Measurements from ENCODE around the gene FXR2. TPM values are rescaled to one million over a fixed set of nuclear protein-coding genes. Genes with fewer than 3 reads are reported as not detected.
A peak's percentile ranks its signal among the peaks of the same experiment; 100 is the strongest.

Gene FXR2
- total and polyA plus RNA-seq, 10 of the 15 experiments (the other 5 are each of a cell fraction or from before 2014, with no cell fraction given), result 1.6 to 33.3 (median 22.0) TPM

DNA sequence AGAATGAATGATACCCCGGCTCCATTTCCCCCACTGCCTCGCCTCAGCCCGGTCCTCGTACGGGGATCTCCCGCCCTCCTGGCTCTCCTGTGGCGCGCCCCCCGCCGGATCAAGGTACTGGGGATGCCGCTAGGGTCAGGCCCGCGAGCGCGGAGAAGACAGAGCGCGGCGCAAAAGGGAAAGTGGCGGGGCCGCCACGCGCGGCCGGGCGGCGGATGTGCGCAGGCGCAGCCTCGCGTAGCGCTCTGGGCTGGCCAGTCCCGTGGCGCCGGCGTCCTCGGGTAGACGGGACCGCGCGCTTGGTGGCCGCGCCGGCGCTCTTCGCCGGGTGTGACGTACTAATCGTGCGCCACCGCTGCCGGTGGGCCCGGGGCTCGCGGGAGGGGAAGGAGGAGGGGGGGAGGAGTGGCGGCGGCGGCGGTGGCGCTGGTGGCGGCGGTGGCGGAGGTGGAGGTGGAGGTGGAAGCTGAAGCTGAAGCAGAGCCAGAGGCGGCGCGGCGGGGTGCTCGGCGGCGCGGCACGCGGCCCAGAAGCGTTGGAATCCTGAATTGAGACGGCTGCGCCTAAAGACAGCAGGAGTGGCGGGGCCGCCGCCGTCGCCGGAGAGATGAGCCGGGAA lies 53.0 kb downstream of the FXR2 start, which contains the start of gene SENP3 (continued):
- TF ChIP-seq, protein P1, sequence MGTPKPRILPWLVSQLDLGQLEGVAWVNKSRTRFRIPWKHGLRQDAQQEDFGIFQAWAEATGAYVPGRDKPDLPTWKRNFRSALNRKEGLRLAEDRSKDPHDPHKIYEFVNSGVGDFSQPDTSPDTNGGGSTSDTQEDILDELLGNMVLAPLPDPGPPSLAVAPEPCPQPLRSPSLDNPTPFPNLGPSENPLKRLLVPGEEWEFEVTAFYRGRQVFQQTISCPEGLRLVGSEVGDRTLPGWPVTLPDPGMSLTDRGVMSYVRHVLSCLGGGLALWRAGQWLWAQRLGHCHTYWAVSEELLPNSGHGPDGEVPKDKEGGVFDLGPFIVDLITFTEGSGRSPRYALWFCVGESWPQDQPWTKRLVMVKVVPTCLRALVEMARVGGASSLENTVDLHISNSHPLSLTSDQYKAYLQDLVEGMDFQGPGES (IDR thresholded peaks at IDR 0.05), result no peak
- TF ChIP-seq NFYA (IDR thresholded peaks at IDR 0.05; ENCODE audit: borderline replicate concordance, low read depth, low read length) (no peak), ZSCAN29 (IDR thresholded peaks at IDR 0.05) (no peak), PBX3 (IDR thresholded peaks at IDR 0.05; ENCODE audit: insufficient replicate concordance, low read depth, low read length) (no peak), REST (IDR thresholded peaks at IDR 0.05; ENCODE audit: low read depth, low read length) (no peak), CREB1 (IDR thresholded peaks at IDR 0.05; ENCODE audit: low read depth) (peak; percentile 98), MEF2B (IDR thresholded peaks at IDR 0.05; ENCODE audit: partially characterized antibody, poor library complexity, severe bottlenecking) (no peak), ATF2 (IDR thresholded peaks at IDR 0.05; ENCODE audit: low read length) (no peak), CBX5 (IDR thresholded peaks at IDR 0.05; ENCODE audit: low read depth) (no peak), ATF3 (IDR thresholded peaks at IDR 0.05; ENCODE audit: borderline replicate concordance, extremely low read depth, low read depth, low read length) (peak; percentile 35; the same call in 1 of the 2 replicates), HDAC6 (IDR thresholded peaks at IDR 0.05; ENCODE audit: unreplicated experiment) (no peak), WRNIP1 (IDR thresholded peaks at IDR 0.05; ENCODE audit: borderline replicate concordance, low read depth, low read length) (no peak)
- TF ChIP-seq, protein P2, sequence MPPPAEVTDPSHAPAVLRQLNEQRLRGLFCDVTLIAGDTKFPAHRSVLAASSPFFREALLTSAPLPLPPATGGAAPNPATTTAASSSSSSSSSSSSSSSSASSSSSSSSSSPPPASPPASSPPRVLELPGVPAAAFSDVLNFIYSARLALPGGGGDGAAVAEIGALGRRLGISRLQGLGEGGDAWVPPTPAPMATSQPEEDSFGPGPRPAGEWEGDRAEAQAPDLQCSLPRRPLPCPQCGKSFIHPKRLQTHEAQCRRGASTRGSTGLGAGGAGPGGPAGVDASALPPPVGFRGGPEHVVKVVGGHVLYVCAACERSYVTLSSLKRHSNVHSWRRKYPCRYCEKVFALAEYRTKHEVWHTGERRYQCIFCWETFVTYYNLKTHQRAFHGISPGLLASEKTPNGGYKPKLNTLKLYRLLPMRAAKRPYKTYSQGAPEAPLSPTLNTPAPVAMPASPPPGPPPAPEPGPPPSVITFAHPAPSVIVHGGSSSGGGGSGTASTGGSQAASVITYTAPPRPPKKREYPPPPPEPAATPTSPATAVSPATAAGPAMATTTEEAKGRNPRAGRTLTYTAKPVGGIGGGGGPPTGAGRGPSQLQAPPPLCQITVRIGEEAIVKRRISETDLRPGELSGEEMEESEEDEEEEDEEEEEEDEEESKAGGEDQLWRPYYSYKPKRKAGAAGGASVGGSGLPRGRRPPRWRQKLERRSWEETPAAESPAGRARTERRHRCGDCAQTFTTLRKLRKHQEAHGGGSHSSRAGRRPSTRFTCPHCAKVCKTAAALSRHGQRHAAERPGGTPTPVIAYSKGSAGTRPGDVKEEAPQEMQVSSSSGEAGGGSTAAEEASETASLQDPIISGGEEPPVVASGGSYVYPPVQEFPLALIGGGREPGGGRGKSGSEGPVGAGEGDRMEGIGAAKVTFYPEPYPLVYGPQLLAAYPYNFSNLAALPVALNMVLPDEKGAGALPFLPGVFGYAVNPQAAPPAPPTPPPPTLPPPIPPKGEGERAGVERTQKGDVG (CRISPR knock-in tag; IDR thresholded peaks at IDR 0.05), result no peak
- TF ChIP-seq, protein P3, sequence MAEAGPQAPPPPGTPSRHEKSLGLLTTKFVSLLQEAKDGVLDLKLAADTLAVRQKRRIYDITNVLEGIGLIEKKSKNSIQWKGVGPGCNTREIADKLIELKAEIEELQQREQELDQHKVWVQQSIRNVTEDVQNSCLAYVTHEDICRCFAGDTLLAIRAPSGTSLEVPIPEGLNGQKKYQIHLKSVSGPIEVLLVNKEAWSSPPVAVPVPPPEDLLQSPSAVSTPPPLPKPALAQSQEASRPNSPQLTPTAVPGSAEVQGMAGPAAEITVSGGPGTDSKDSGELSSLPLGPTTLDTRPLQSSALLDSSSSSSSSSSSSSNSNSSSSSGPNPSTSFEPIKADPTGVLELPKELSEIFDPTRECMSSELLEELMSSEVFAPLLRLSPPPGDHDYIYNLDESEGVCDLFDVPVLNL (IDR thresholded peaks at IDR 0.05; ENCODE audit: low read depth, low read length), result no peak
